K562 (cell line): Measurements from ENCODE around the gene DGAT2L6. TPM values are rescaled to one million over a fixed set of nuclear protein-coding genes. Genes with fewer than 3 reads are reported as not detected.

Source experiments
- HDAC1 ChIP-seq, 2 experiments: fragments of 450-650 bp; IDR thresholded peaks; 2 replicates each; pipeline ENCODE4 v1.6.1; 2016 to 2017; ENCODE audit warnings: inconsistent platforms in 1 of 2, mild to moderate bottlenecking in 1 of 2, moderate library complexity in 1 of 2
- PCBP2 ChIP-seq: fragments of 200-400 bp; formaldehyde crosslinking; IDR thresholded peaks from 2 replicates; pipeline ENCODE4 v1.6.1; 2018; ENCODE audit warnings: low read length, low read depth, mild to moderate bottlenecking, moderate library complexity; ENCODE audit not compliant: poor library complexity, severe bottlenecking
- SMARCB1 ChIP-seq: IDR thresholded peaks from 2 replicates; pipeline ENCODE4 v1.6.1; 2011; ENCODE audit warnings: improper control_type of control experiment, low read depth; ENCODE audit not compliant: insufficient read length
- TAL1 ChIP-seq: fragments of 450-650 bp; IDR thresholded peaks from 2 replicates; pipeline ENCODE4 v1.6.1; 2016; ENCODE audit warnings: mild to moderate bottlenecking
- ZBTB8A ChIP-seq: fragments of 450-650 bp; IDR thresholded peaks from 2 replicates; pipeline ENCODE4 v1.6.1; 2018; ENCODE audit warnings: mild to moderate bottlenecking, moderate library complexity; ENCODE audit not compliant: partially characterized antibody
- ZKSCAN3 ChIP-seq: fragments of 250-450 bp; sonication (Bioruptor Pico); IDR thresholded peaks from 2 replicates; pipeline ENCODE4 v1.4.0; 2020
- ZNF121 ChIP-seq: sonication (generic); formaldehyde crosslinking; conservative IDR thresholded peaks from 2 replicates; pipeline ENCODE4 v1.8.0; 2022; ENCODE audit warnings: missing genetic modification reagents
- ZNF146 ChIP-seq: IDR thresholded peaks from one replicate; pipeline ENCODE4 v1.6.1; 2018; ENCODE audit warnings: missing compliant biosample characterization; ENCODE audit not compliant: unreplicated experiment
- ZNF23 ChIP-seq: fragments of 250-450 bp; sonication (Bioruptor Pico); IDR thresholded peaks from 2 replicates; pipeline ENCODE4 v1.4.0; 2020; ENCODE audit warnings: mild to moderate bottlenecking
- ZNF551 ChIP-seq: fragments of 250-450 bp; sonication (Bioruptor Pico); IDR thresholded peaks from 2 replicates; pipeline ENCODE4 v1.5.0; 2021; ENCODE audit warnings: mild to moderate bottlenecking, moderate library complexity
- polyA plus RNA-seq, 8 experiments: library from polyadenylated mRNA; depleted of rRNA in 4 of 8; stranded (reverse) in 5 of 8; unstranded in 3 of 8; fragments of >200 nt; fragmentation: Nextera tagmentation in 2 of 8; fragmentation: Illumina TruSeq in 1 of 8; extraction: Ambion mirVana in 2 of 8; extraction: Trizol in 1 of 8; gene quantifications; 2 replicates each; pipeline versions ENCODE4 v1.2.1 to v1.2.3, GENCODE V29; 2011 to 2014; ENCODE audit warnings: inconsistent platforms in 1 of 8, missing spikeins in 1 of 8
- total RNA-seq, 7 experiments: library from RNA; depleted of rRNA in 6 of 7; stranded (reverse); fragments of >200 nt in 6 of 7; fragmentation: Illumina TruSeq in 2 of 7; extraction: Trizol in 2 of 7; gene quantifications; 2 replicates each; pipeline versions ENCODE4 v1.2.1 to v1.2.3, GENCODE V29; 2011 to 2021; ENCODE audit warnings: low replicate concordance in 1 of 7
- TF ChIP-seq, protein P1 (sequence below): IDR thresholded peaks from 2 replicates; pipeline ENCODE4 v1.6.1; 2011; ENCODE audit not compliant: insufficient read length; ENCODE audit errors: extremely low read depth
- TF ChIP-seq, protein P2 (sequence below): fragments of 250-450 bp; sonication (Bioruptor Pico); IDR thresholded peaks from 2 replicates; pipeline ENCODE4 v1.8.0; 2022; ENCODE audit warnings: moderate library complexity, mild to moderate bottlenecking, inconsistent platforms
- TF ChIP-seq, protein P3 (sequence below), 2 experiments: fragments of 200-800 bp in 1 of 2; sonication (Bioruptor generic) in 1 of 2; sonication (generic) in 1 of 2; formaldehyde crosslinking in 1 of 2; IDR thresholded peaks in 1 of 2; conservative IDR thresholded peaks in 1 of 2; 2 replicates each; pipeline versions ENCODE4 v1.5.0 to v1.6.1; 2016 to 2020; ENCODE audit warnings: missing compliant biosample characterization in 1 of 2, missing genetic modification characterization in 1 of 2, missing genetic modification reagents in 1 of 2
- TF ChIP-seq, protein P4 (sequence below): fragments of 450-650 bp; IDR thresholded peaks from 2 replicates; pipeline ENCODE4 v1.6.1; 2014; ENCODE audit warnings: low read depth, mild to moderate bottlenecking, moderate library complexity, borderline replicate concordance
- TF ChIP-seq, protein P5 (sequence below): fragments of 450-650 bp; IDR thresholded peaks from 2 replicates; pipeline ENCODE4 v1.6.1; 2016; ENCODE audit warnings: mild to moderate bottlenecking
- TF ChIP-seq, protein P6 (sequence below), 2 experiments: fragments of 450-650 bp; conservative IDR thresholded peaks; 2 replicates each; pipeline ENCODE4 v1.6.1; 2017; ENCODE audit warnings: mild to moderate bottlenecking in 2 of 2, moderate library complexity in 2 of 2

The DGAT2L6 gene
- total and polyA plus RNA-seq, 9 of the 15 experiments (the other 6 are each of a cell fraction or from before 2014, with no cell fraction given) = not detected

DNA sequence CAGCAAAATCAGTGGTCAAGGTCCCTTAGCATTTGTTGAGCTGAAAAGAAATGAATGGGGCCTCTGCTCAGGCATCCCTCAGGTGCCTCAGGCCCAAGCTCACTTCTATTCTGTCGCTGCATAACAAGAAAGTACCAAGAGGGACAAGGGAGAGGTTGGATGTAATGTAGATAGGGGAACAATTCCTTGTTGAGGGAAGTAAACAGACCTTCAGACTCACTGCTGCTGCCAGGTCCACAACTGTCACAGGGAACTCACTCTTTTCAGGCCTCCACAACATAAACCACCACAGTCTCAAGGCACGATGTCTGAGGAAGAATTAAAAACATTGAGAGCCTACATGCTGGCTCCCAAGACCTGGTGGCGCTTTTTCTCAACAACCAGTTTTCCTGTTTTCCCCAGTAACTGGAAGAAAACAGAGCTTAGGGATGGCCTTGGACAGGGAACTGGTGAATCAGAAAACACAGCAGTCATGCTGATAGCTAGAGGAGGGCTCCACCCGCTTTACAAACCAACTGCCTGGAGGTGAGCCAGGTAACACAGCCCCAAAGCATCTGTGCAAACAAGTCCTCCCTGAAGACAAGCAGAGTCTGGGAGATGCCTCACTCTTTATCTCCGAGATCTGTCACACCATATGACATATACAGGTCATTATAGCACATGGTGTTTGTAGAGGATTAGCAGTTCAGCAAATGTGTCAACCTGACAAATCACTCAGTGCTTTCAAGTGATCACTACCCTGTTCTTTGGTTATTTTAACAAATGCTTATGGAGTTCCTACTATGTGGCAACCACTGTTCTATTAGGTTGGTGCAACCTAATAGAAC, 42.9 kb downstream of the DGAT2L6 start (continued):
- TF ChIP-seq, protein P1, sequence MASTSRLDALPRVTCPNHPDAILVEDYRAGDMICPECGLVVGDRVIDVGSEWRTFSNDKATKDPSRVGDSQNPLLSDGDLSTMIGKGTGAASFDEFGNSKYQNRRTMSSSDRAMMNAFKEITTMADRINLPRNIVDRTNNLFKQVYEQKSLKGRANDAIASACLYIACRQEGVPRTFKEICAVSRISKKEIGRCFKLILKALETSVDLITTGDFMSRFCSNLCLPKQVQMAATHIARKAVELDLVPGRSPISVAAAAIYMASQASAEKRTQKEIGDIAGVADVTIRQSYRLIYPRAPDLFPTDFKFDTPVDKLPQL = no peak
- TF ChIP-seq, protein P2, sequence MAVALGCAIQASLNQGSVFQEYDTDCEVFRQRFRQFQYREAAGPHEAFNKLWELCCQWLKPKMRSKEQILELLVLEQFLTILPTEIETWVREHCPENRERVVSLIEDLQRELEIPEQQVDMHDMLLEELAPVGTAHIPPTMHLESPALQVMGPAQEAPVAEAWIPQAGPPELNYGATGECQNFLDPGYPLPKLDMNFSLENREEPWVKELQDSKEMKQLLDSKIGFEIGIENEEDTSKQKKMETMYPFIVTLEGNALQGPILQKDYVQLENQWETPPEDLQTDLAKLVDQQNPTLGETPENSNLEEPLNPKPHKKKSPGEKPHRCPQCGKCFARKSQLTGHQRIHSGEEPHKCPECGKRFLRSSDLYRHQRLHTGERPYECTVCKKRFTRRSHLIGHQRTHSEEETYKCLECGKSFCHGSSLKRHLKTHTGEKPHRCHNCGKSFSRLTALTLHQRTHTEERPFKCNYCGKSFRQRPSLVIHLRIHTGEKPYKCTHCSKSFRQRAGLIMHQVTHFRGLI (CRISPR knock-in tag) = no peak
- TF ChIP-seq PCBP2 (no peak), ZNF23 (CRISPR knock-in tag) (no peak), ZKSCAN3 (CRISPR knock-in tag) (no peak), ZNF146 (no peak), SMARCB1 (no peak), HDAC1 (IDR thresholded peaks at IDR 0.05) (no peak), ZNF551 (CRISPR knock-in tag) (no peak), ZBTB8A (no peak), TAL1 (peak; percentile 64), ZNF121 (no peak)
- TF ChIP-seq, protein P3, sequence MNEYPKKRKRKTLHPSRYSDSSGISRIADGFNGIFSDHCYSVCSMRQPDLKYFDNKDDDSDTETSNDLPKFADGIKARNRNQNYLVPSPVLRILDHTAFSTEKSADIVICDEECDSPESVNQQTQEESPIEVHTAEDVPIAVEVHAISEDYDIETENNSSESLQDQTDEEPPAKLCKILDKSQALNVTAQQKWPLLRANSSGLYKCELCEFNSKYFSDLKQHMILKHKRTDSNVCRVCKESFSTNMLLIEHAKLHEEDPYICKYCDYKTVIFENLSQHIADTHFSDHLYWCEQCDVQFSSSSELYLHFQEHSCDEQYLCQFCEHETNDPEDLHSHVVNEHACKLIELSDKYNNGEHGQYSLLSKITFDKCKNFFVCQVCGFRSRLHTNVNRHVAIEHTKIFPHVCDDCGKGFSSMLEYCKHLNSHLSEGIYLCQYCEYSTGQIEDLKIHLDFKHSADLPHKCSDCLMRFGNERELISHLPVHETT (CRISPR knock-in tag; conservative IDR thresholded peaks at IDR 0.05 in 1 of 2, IDR thresholded peaks at IDR 0.05 in 1 of 2) = no peak
- TF ChIP-seq, protein P4, sequence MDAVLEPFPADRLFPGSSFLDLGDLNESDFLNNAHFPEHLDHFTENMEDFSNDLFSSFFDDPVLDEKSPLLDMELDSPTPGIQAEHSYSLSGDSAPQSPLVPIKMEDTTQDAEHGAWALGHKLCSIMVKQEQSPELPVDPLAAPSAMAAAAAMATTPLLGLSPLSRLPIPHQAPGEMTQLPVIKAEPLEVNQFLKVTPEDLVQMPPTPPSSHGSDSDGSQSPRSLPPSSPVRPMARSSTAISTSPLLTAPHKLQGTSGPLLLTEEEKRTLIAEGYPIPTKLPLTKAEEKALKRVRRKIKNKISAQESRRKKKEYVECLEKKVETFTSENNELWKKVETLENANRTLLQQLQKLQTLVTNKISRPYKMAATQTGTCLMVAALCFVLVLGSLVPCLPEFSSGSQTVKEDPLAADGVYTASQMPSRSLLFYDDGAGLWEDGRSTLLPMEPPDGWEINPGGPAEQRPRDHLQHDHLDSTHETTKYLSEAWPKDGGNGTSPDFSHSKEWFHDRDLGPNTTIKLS = no peak
- TF ChIP-seq, protein P5, sequence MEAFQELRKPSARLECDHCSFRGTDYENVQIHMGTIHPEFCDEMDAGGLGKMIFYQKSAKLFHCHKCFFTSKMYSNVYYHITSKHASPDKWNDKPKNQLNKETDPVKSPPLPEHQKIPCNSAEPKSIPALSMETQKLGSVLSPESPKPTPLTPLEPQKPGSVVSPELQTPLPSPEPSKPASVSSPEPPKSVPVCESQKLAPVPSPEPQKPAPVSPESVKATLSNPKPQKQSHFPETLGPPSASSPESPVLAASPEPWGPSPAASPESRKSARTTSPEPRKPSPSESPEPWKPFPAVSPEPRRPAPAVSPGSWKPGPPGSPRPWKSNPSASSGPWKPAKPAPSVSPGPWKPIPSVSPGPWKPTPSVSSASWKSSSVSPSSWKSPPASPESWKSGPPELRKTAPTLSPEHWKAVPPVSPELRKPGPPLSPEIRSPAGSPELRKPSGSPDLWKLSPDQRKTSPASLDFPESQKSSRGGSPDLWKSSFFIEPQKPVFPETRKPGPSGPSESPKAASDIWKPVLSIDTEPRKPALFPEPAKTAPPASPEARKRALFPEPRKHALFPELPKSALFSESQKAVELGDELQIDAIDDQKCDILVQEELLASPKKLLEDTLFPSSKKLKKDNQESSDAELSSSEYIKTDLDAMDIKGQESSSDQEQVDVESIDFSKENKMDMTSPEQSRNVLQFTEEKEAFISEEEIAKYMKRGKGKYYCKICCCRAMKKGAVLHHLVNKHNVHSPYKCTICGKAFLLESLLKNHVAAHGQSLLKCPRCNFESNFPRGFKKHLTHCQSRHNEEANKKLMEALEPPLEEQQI = no peak
- TF ChIP-seq, protein P6, sequence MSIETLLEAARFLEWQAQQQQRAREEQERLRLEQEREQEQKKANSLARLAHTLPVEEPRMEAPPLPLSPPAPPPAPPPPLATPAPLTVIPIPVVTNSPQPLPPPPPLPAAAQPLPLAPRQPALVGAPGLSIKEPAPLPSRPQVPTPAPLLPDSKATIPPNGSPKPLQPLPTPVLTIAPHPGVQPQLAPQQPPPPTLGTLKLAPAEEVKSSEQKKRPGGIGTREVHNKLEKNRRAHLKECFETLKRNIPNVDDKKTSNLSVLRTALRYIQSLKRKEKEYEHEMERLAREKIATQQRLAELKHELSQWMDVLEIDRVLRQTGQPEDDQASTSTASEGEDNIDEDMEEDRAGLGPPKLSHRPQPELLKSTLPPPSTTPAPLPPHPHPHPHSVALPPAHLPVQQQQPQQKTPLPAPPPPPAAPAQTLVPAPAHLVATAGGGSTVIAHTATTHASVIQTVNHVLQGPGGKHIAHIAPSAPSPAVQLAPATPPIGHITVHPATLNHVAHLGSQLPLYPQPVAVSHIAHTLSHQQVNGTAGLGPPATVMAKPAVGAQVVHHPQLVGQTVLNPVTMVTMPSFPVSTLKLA (conservative IDR thresholded peaks at IDR 0.05) = no peak
